GM18520 (cell line): ENCODE results near the gene TMEM89.

Experiments
- ATAC-seq: cut with Tn5 transposase; IDR thresholded peaks from one replicate; pipeline ENCODE4 v1.9.1; 2021; ENCODE audit not compliant: unreplicated experiment

The TMEM89 gene, protein sequence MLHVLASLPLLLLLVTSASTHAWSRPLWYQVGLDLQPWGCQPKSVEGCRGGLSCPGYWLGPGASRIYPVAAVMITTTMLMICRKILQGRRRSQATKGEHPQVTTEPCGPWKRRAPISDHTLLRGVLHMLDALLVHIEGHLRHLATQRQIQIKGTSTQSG

DNA sequence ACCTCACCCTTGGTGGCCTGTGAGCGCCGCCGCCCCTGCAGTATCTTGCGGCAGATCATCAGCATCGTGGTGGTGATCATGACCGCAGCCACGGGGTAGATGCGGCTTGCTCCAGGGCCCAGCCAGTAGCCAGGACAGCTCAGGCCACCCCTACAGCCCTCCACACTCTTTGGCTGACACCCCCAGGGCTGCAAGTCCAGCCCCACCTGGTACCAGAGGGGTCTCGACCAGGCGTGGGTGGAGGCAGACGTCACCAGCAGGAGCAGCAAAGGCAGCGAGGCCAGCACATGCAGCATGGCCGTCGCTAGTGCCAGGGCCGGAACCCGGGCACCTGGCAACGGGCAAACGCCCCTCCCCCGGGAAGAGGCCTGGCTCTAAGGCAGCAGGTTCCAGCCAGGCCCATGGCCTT, at the start of gene TMEM89:
TSS of gene TMEM89 (minus strand) at position 309 of the 409 bp plus-strand sequence. CDS start at position 296, 13 bp downstream.
- no peak for ATAC-seq

DNA sequence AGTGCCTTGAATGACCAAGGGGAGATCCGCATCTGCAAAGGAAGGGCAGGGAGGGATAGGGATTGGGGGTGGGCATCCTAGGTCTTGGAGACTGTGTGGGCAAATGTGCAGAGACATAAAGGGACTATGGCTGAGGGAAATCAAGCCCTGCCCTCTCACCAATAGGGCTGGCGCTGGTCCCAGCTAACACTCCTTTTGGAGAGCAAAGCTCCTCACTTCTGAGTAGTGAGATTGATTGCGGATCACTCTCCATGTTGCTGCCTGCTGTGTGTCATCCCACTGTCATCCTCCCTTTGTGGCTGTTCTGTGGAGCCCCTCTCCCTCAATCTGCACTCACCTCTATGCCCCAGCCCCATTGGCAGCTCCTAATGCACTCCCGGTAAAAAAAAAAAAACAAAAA, 43.4 kb upstream of the TMEM89 start:
- no peak for ATAC-seq

DNA sequence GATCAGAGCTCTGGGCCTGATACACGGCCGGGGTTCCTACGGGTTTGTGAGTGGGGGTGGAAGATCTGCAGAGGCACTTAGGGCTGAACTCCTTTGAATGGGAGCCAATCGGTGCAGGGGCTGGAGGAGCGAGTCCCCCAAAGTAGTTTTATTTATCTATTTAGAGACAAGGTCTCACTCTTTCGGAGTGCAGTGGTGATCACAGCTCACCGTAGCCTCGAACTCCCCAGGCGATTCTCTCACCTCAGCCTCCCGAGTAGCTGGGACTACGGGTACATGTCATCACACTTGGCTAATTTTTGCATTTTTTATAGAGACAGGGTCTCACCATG, 42.7 kb upstream of the TMEM89 start:
- no peak for ATAC-seq

DNA sequence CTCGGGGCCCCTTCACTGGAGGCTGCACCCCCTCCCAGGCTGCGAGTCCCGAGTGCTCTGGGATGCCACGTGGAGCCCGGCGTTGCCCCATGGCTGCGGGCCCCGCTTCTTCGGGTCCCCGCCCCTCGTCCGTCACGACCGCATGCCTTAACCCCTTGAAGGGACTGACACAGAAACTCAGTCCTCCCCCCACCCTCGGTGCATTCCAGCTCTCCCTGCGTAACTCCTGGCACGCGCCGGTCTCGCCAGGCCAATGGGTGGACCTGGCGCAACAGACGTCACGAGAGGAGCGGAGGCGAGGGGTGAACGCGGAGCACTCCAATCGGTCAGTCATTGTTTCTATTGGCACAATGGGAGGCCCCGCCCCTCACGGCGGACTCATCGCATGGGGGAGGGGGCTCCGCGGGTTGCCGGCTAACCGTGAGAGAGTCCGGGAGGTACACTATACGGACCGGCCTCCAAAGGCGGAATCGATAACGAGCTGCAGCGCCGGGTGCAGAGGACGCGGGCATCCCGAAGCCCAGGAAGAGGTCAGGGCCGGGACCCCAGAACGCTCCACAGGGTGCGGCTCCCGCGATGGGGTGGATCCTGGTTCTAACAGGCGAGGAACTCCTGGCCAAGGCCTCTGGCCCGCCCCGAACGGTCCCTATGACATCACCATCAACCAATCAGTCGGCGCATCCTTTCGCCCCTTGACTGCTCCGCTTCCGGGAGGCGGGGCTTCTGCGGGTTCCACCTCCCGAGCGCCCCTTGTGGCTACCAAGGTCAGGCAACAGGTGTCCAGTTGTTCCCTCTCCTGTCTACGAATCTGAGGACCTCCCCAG, 42.1 kb upstream of the TMEM89 start:
- peak; percentile 79 for ATAC-seq

DNA sequence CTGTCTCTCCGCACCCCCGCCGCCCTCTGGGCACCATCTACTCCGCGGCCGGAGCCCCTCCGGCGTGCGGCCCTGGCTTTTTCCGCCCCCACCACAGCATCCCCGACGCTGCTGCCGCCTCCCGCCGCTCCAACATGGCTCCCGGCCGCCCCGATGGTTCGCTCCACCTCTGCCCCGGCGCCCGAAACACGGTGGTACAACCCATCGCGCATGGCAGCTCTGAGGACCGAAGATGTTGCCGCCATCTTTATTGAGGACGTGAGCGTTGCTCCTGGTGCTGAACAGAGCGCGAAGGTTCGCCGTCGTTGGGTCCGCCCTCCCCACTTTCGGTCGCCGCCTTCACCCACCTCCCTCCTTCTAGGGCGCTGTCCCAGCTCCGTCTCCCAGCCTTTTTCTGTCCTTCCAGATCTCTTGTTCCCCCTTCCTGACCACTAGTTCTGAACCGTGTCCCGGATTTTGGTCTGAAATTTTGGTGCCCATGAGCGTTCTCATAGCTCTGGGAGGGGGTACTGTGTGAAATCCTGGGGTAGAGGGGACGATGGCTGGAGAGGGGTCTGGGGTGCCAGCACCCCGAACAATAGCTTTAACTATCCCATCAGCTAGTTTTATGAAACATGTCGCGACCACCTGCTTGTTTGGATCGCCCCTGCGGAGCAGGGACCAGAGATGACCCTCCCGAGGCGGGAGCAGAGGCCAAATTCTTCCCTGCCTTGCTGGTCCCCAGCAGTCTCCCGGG, 41.4 kb upstream of the TMEM89 start, which contains the start of gene CELSR3:
TSS of gene CELSR3 (minus strand) at position 134 of the 736 bp plus-strand sequence. CDS start 252 bp downstream, outside the sequence.
- ATAC-seq = no peak

DNA sequence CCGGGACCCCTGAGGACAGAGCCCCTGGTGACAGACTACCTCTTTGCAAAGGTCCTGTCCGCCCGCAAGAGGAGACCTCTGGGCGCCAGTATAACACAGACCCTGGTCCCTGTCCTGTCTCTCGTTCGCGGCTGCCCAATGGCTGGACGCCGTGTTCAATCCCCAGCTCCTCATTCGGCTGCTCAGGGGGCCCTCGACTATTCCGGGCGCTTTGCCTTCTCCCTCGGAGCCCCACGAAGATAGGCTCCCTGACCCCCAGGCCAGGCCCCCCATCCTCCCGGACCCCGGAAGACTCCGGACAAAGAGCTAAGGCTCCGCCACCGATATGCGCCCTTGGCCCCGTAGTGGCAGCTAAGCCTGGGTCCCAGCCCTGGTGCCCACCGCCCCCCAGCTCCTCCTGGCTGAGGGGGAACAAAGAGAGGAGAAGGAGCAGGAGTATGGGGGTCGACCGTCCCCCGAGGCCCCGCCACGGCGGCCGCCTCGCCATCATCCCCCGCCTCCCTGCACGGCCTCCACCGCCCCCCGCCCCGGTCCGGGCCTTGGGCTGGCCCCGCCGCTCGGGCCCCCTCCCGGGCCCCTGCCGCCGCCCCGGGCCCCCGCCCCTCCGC, 40.7 kb upstream of the TMEM89 start:
- no peak for ATAC-seq

DNA sequence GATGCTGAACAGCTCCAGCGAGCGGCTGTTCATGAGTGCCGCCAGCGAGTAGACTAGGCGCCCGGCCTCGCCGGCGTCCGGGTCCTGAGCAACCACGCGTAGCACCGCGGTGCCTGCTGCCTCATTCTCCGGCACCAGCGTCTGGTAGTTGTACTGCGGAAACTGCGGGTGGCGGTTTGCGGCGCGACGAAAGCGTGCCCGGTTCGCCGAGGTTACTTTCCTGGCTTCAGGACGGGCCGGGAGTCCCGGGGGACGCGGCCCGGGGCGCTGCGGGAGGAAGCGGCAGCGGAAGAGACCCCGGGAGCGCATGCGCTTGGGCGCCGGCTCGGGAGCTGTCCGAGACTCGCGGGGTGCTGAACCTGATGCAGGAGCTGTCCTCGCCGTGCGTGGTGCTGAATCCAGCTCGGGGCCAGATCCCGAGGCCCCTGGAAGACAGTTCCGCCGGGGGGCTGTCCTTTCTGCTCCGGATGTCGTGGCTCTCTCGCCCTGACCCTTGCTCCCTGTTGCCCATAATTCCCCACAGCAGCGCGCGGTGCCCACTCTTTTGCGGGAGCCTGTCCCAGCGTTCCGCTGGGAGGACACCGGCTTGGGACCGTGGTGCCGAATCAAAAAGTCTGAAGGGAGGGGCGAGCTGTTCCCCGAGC, 40.1 kb upstream of the TMEM89 start:
- ATAC-seq = no peak

DNA sequence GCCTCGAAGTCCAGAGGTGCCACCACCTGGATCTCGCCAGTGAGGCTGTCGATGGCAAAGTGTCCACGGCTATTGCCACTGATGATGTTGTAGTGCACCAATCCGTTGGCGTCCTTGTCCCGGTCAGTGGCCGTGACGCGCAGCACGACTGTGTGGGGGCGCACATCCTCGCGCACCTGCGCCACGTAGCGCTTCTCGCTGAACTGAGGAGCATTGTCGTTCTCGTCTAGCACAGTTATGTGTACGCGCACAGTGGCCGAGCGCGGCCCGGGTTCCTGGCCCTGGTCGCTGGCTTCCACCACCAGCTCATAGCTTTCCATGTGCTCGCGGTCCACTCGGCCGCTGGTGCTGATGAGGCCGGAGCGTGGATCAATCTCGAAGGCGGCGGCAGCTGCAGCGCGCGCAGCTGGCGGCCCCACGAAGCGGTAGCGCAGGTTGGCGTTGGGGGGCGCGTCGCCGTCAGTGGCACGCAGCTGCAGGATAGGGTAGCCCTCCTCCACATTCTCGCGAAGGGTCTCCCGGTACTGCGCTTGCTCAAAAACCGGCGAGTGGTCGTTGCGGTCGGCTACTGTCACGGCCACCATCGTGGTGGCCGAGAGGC, 39.3 kb upstream of the TMEM89 start:
- no peak for ATAC-seq

DNA sequence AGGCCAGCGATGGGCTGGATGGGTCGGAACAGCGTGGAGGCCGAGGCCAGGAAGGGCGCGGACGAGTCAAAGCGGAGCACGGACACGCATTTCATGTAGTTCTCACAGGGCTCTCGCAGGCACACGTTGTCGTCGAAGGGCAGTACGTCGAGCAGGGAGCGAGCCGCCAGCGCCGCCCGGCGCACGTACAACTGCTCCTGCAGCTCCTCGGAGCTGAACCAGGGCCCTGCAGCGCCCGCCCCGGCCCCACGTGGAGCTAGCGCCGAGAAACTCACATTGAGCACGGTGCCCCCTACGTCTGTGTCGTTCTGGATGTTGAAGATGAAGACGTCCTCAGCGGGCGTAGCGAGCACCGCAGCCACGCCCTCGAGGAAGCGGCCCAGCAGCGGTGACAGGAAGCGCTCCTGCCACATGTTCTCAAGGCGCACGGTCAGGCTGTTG, 35.3 kb upstream of the TMEM89 start:
- ATAC-seq = no peak

DNA sequence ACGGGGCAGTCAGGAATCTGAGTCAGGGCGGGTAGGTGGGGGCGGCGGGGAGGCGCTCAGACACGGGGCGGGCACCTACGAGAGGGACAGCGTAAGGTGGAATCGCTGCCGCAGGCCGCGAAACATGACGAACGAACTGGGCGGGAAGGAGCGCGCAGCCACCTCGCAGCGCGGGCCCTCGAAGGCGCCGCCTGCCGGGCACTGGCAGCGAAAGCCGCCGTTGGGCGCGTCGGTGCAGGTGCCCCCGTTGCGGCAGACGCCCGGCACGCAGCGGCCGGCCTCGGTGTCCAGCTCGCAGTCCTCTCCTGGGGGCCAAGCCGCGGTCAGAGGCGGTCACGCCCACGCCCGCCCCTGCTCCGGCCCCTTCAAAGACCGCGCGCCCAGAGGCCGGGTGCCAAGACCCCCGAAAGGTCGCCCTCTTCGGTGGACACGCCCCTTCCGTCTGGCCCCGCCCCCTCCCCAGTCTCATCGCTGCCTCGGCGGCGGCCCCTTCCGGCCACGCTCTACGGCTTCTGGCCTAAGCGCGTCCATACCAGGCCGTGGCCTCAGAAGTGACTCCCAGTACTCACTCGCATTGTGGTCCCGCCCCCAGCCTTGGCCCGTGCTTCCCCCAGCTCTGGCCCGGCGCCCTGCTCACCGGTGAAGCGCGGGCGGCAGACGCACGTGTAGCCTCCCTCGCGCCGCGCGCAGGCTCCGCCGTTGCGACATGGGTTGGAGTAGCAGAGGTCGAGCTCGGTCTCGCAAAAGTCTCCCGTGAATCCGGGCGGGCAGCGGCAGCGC, 34.7 kb upstream of the TMEM89 start:
- no peak for ATAC-seq

DNA sequence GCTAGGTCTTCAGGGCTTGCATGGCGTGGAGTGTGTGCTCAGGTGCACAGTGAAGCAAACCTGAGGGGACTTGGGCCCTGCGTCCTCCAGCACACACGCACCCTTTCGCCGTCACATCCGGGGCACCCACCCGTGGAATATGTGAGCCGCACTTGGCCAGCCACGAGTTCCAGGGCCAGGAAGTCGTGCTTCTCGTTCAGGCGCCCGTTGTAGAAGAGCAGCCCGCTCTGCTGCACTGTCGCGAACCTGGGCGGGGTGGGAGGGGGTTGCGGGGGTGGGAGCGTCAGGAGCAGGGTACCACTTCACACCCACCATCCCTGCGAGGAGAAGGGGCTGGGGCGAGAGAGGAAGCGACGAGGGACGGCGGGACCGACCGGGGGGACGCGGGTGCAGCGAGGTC, 34.0 kb upstream of the TMEM89 start:
- ATAC-seq = no peak

DNA sequence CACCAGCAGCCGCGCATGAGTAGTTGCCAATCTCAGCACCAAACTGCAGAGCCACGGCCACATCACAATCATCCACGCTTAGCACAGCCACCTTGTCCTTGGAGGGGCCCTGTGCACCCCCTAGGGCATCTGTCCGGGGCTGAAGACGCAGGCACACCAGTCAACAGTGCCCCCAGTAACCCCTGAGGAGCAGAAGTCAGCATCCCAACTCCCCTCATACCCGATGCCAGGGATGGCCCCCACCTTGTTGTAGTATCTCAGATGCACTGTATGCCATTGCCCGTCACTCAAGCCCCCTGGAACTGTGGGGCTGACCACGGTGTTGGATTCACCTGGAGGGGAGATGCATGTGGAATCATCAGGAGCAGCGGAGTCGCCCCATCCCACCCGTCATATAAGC, 33.5 kb upstream of the TMEM89 start:
- ATAC-seq = no peak

DNA sequence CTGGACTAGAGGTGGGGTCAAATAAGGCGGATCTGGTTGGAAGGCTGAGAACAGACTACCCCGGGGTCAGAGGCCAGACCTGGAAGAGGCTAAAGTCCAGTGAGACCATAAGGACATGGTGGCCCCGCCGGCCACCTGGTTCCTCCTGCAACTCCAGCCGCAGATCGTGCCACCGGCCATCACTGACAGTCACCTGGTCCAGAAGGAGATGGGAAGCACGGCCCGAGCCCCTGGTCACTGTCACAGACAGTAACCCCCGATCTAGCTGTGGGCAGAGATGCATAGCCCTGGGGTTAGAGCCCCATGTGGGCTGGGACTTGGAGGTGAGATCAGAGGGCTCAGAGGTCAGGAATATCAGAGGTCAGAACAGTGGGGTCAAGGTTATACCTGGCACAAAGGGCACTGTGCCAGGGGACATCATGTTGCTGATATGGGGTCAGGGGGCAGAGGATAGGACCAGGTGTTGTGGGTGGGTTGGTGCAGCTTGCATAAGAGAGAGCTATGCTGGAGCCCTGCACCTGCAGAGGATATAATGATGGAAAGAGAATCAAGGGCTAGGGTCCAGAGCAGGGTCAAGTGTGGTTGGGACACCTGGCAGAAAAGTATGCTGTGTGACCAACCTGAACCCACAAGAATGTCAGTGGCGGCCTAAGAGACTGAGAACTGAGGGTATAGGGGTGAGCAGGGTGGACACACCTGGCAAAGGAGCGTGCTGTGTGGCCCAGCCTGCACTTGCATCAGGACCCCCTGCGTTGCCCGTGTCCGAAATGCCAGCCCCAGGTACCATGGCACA, 31.6 kb upstream of the TMEM89 start:
- ATAC-seq = no peak

DNA sequence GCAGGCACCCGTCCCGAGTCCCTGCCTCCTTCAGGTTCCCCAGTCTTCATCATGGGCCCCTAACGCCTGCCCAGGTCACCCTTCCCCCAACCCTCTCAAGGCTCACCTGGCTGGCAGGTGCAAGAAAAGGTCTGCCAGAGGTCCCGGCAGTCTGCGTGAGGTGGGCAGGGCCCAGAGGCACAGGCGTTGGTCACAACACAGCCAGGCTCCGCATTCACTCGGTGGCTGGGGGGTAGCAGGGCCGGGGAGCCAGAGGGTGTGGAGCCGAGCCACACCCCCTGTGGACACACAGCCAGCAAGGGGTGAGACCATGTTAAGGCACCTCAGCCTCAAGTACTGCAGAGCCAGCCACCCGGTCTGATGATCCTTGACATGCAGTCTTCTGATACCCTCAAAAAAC, 30.2 kb upstream of the TMEM89 start:
- ATAC-seq = no peak

DNA sequence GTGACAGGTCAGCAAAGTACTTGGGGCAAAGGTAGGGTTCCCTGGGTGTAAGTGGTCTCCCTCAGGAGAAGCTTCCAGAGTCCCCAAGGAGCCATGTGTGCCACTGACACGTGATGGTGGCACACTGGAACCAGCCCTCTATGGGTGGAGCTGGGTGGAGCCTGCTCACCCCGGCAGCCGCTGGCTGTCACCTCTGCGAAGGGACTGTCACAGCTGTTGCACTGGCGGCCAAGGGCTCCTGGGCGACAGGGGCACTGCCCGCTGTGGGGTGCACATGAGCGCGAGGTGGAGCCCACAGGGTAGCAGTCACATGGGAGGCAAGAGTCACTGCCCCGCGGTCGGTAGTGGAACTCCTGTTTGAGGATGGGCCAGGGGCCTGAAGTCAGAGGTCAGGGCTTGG, 29.2 kb upstream of the TMEM89 start:
- no peak for ATAC-seq

DNA sequence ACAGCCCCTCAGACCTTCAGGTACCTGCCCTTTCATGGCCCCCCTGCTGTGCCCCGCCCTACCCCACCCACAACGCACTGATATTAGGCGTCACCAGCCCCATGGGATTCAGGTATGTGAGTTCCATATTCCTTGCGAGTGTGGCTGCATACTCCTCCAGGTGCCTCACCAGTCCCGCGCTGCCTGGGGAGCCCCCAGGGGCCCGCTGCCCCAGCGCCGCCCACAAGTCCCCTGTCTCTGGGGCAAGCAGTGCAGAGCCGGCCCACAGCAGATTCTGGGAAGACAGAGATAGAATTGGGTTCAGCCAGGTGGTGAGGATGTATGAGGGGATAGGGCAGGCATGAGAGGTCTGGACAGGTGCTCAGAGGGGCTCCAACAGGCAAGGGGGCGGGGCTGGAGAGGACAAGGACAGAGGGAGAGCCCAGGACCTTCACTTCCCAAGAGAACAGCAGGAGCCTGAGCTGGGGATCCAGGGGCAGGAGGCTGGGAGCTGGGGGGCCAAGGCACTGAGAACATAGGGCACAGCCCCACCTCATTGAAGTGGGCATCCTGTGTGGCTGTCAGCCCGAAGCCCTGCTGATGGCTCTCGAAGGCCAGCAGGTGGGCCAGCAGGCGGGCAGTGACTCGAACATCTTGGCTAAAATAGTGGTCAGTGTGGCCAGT, 26.8 kb upstream of the TMEM89 start:
- ATAC-seq = no peak

DNA sequence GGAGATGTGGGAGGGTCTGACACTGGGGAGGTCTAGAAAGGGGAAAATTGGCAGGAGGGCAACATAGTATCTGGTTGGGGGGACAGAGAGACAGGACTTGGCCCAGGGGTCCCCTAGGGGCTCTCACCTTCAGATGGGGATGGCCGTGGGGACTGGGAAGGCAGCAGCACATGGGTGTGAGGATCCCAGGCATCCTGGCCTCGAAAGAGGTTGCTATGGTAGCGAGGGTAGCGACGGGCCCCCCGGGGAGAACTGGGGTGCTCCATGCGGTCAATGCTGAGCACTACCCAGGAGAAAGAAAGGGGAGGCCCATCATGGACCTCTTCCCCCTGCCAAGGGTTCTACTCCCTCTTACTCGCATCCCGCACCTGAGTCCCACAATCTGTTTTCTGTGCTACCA, 26.1 kb upstream of the TMEM89 start:
- ATAC-seq = no peak

DNA sequence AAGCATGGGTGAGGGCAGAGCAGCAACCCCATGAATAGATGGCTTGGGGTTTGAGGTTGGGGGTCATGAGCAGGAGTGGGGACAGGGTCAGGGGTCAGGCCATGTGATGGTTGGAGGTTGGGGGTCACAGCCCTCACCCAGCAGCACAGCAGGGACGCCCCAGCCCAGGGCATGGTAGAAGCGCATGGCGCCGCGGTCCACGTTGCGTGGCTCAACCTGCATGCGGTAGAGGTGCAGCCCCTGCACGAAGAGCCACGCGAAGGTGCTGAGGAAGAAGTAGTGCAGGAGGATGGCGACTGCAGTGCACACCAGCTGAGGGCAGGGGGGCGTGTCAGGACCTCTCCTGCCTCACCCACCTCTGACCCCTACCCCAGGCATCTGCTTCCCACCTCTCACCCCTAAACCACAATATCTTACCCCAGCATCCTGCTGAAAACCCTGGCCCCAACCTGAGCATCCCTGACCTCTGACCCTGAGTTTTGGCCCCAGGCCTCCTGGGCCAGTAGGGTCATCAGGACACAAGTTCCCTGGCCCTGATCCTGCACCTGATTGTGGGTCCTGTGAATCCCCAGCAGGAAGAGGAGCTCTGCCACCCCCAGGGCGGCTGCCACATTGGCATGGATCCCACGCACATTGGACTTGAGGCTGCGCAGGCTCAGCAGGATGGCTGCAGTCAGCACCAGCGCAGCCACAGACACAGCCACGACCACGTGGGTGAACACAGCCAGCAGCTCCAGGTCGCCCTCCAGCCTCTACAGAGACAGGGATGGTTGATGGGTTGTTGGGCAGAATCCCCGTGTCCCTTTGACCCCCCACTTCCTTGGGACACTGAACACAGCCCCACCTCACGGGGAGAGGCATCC, 23.6 kb upstream of the TMEM89 start:
- no peak for ATAC-seq
